Suprapubic skin (tissue), 3 donors: ENCODE results near the gene RLF.

Experiments used
- CTCF ChIP-seq, 2 donors: fragments of 200-600 bp in 1 of 2; fragments of 450-650 bp in 1 of 2; sonication (generic) in 1 of 2; IDR thresholded peaks; one replicate each; pipeline ENCODE4 v1.5.1; 2016 to 2019; ENCODE audit warnings: antibody characterized with exemption in 2 of 2, mild to moderate bottlenecking in 1 of 2, moderate library complexity in 1 of 2
- POLR2A ChIP-seq, 2 donors: fragments of 450-650 bp; IDR thresholded peaks; one replicate each; pipeline ENCODE4 v1.6.1; 2017; ENCODE audit warnings: antibody characterized with exemption in 2 of 2, mild to moderate bottlenecking in 2 of 2, moderate library complexity in 2 of 2

DNA sequence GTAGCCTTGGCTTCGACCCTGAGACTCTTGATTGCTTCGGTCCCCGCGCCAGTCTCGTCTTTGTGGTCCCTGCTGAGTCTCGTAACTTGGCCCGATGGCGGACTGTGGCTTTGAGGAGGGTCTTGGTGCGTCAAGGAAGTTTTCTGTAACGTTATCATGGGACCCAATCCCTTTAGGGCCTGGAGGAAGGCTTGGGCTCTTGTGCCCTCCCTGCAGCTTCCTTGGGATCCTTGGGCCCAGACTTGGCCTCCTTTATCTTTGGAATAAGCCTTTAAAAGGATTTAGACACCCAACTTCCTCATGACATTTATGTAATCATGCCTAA is 97.2 kb downstream of the RLF start:
- TF ChIP-seq CTCF (IDR thresholded peaks at IDR 0.05) (no peak), POLR2A (IDR thresholded peaks at IDR 0.05) (no peak)
